Measurements from ENCODE around the gene GLRA1.

Gene GLRA1

DNA sequence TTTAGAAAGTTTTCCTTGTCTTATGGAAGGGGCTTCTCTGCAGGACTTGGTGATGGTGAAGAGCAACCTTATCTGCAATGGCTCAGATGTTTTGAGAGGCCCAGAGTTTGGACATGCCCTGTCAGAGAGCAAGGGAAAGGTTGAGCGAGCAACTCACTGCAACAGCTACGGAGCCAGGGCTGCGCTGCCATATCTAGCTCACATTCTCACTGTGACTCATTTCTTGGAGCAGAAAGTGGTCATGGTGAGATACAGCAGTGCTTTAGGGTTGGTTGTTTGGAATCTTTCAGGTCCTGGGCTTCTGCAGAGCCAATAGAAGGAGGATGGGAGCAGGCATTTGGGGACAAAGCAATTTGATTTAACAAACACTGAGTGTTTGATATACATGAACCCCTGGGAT lies 12.3 kb downstream of the GLRA1 start:
- Histone ChIP-seq H3K27me3 (ENCODE audit: control insufficient read depth, insufficient read depth, low read length) (no peaks in the 10 kb centered on the region), H3K9me3 (ENCODE audit: control insufficient read depth, low read length) (no peaks in the 10 kb centered on the region), H3K4me1 (ENCODE audit: control insufficient read depth, insufficient read depth, low read length) (no peaks in the 10 kb centered on the region), H3K9ac (ENCODE audit: low read length) (no peak overlapping the region), H3K4me3 (ENCODE audit: low read length) (no peak overlapping the region), H3K36me3 (ENCODE audit: control insufficient read depth, insufficient read depth, low read length) (no peaks in the 10 kb centered on the region)

DNA sequence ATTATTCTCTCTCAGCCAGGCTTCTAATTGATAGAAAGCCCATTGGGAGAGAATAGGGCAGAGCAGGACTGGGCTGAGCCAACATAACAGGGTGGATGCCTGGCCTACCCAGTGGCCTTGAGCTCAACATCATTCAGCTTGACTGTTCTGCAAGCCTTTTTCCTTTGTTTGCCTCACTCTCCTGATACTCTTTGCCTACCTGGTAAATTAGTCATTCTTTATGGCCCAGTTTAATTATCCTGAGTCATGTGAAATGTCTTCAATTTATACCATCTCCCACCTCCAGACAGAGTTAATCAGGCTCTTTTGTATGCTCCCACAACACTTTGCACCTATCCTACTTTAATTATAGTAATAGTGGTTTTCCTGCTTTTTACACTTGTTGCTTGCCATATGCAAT lies 13.6 kb downstream of the GLRA1 start:
- Histone ChIP-seq H3K9me3 (ENCODE audit: control insufficient read depth, low read length) (no peaks in the 10 kb centered on the region), H3K36me3 (ENCODE audit: control insufficient read depth, insufficient read depth, low read length) (no peaks in the 10 kb centered on the region), H3K9ac (ENCODE audit: low read length) (no peak overlapping the region), H3K4me1 (ENCODE audit: control insufficient read depth, insufficient read depth, low read length) (no peaks in the 10 kb centered on the region), H3K27me3 (ENCODE audit: control insufficient read depth, insufficient read depth, low read length) (no peaks in the 10 kb centered on the region), H3K4me3 (ENCODE audit: low read length) (no peak overlapping the region)

DNA sequence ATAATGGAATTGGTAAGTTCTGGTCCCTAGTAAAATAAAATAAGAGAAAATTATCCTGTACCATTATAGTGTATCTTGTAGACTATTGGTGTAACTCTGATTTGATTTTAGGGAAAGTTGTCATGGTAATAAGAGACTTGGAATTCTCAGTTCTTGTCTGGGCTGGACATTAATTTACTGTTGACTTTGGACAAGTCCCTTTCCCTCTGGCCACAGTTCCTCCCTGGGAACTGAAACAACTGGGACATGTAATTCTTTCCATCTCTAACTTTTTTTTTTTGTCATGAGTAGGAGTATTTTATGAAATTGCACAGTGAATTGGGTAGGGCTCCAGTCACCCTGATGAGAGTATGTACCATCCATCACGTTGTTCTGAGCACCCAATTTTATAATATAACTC lies 15.0 kb downstream of the GLRA1 start:
- Histone ChIP-seq H3K27me3 (ENCODE audit: control insufficient read depth, insufficient read depth, low read length) (no peaks in the 10 kb centered on the region), H3K9me3 (ENCODE audit: control insufficient read depth, low read length) (no peaks in the 10 kb centered on the region), H3K9ac (ENCODE audit: low read length) (no peak overlapping the region), H3K36me3 (ENCODE audit: control insufficient read depth, insufficient read depth, low read length) (no peaks in the 10 kb centered on the region), H3K4me1 (ENCODE audit: control insufficient read depth, insufficient read depth, low read length) (no peaks in the 10 kb centered on the region), H3K4me3 (ENCODE audit: low read length) (no peak overlapping the region)

DNA sequence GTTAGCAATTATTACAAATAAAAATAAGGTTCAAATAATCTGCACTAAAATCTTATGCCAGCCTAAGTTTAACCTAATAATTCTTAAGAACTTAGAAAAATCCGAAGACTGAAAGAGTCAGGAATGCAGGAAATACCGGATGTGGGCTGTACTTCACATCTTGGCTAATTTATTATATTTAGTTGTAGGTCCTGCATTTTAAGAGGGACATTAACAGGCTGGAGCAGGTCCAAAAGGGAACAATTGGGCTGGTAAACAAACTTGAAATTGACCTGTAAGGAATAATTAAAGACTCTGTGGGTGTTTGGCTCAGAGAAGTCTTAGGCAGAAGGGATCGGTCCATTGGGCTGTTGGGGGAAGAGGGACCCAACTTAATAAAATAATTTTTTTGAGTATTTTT lies 18.4 kb downstream of the GLRA1 start:
- H3K9ac ChIP-seq (ENCODE audit: low read length), result no peak overlapping the region
- no peak overlapping the region for H3K4me3 ChIP-seq (ENCODE audit: low read length)
- H3K27me3 ChIP-seq (ENCODE audit: control insufficient read depth, insufficient read depth, low read length), result no peaks in the 10 kb centered on the region
- no peaks in the 10 kb centered on the region for H3K9me3 ChIP-seq (ENCODE audit: control insufficient read depth, low read length)
- H3K4me1 ChIP-seq (ENCODE audit: control insufficient read depth, insufficient read depth, low read length), result no peaks in the 10 kb centered on the region
- H3K36me3 ChIP-seq (ENCODE audit: control insufficient read depth, insufficient read depth, low read length), result no peaks in the 10 kb centered on the region

DNA sequence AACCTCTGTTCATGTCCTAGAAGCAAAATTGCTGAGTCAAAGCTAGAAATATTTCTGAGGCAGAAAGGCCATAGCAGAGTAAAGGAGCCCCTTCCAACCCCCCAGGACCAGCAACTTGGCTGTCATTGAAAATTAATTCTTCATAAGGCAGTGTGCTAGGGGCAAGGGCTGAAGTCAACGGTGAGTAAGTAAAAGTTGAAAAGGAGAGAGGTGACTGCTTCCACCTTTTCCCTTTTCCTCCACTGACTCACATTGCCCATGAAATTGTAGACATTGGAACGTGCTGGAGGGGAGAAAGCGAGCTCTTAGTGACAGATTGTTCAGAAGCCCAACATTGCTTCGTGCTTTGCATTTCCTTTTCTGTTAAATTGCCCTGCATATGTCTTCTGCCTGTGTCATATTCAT lies 19.1 kb downstream of the GLRA1 start:
- no peaks in the 10 kb centered on the region for H3K27me3 ChIP-seq (ENCODE audit: control insufficient read depth, insufficient read depth, low read length)
- no peak overlapping the region for H3K4me3 ChIP-seq (ENCODE audit: low read length)
- H3K9ac ChIP-seq (ENCODE audit: low read length), result no peak overlapping the region
- H3K4me1 ChIP-seq (ENCODE audit: control insufficient read depth, insufficient read depth, low read length), result no peaks in the 10 kb centered on the region
- H3K9me3 ChIP-seq (ENCODE audit: control insufficient read depth, low read length), result no peaks in the 10 kb centered on the region
- H3K36me3 ChIP-seq (ENCODE audit: control insufficient read depth, insufficient read depth, low read length), result no peaks in the 10 kb centered on the region

DNA sequence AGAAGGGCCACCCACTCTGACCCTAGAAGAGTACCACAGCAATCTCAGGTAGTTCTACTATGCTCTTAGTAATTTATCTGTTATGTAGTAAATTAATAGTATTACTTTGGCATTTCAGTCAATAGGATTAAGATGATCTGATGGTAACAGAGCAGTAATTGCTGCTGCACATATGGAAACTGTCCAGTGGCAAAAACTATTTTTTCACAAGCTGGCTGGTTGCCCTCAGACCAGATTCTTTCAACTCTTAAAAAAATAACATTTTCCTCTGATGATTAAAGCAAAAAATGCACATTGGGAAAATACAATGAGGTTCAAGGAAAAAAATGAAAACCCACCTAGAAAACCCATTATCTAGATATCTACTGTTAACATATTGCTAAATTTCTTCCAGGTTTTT lies 19.7 kb downstream of the GLRA1 start:
- H3K27me3 ChIP-seq (ENCODE audit: control insufficient read depth, insufficient read depth, low read length), result peaks cover 3% of the 10 kb centered on the region
- H3K9ac ChIP-seq (ENCODE audit: low read length), result no peak overlapping the region
- no peaks in the 10 kb centered on the region for H3K4me1 ChIP-seq (ENCODE audit: control insufficient read depth, insufficient read depth, low read length)
- H3K9me3 ChIP-seq (ENCODE audit: control insufficient read depth, low read length), result no peaks in the 10 kb centered on the region
- no peaks in the 10 kb centered on the region for H3K36me3 ChIP-seq (ENCODE audit: control insufficient read depth, insufficient read depth, low read length)
- H3K4me3 ChIP-seq (ENCODE audit: low read length), result no peak overlapping the region

DNA sequence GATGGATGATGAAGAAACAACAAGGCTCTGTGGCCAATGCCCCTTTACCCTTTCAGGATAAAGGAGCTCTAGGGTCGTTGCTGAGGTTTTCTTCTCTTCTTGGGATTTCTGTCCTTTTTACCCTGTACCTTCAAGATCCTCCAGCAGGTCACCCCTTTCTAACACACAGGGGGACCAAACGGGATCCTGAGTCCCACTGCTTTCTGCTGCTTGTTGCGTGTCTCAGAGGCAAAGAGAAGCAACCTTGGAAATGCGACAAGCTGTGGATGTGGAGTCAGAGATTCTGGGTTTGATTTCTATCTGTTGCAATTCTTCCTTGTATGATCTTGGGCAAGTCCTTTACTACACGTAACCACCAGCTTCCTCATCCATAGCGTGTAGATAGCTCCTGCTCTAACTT lies 20.5 kb downstream of the GLRA1 start:
- peaks cover 3% of the 10 kb centered on the region for H3K27me3 ChIP-seq (ENCODE audit: control insufficient read depth, insufficient read depth, low read length)
- H3K36me3 ChIP-seq (ENCODE audit: control insufficient read depth, insufficient read depth, low read length), result no peaks in the 10 kb centered on the region
- no peak overlapping the region for H3K4me3 ChIP-seq (ENCODE audit: low read length)
- no peaks in the 10 kb centered on the region for H3K4me1 ChIP-seq (ENCODE audit: control insufficient read depth, insufficient read depth, low read length)
- no peak overlapping the region for H3K9ac ChIP-seq (ENCODE audit: low read length)
- no peaks in the 10 kb centered on the region for H3K9me3 ChIP-seq (ENCODE audit: control insufficient read depth, low read length)

DNA sequence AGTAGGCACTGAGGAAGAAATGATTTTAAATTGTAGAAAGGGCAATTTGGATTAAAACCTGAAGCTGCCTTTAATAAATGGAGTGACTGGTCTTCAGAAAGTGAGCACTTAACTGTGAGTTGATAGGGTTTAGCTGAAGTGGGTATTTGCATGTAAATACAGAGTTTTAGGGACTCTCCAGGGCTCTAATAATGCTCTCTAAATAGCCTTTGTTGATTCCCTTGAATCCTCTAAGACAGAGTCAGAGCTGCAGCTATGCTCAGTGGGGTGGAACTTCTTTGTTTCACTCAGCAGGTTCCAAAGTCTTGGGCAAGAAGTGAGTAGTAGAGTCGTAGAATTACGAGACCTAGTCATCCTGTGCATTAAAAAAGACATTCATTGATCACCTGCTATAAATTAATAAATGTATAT lies 21.4 kb downstream of the GLRA1 start:
- no peak overlapping the region for H3K9ac ChIP-seq (ENCODE audit: low read length)
- H3K4me1 ChIP-seq (ENCODE audit: control insufficient read depth, insufficient read depth, low read length), result no peaks in the 10 kb centered on the region
- H3K4me3 ChIP-seq (ENCODE audit: low read length), result no peak overlapping the region
- H3K9me3 ChIP-seq (ENCODE audit: control insufficient read depth, low read length), result no peaks in the 10 kb centered on the region
- H3K36me3 ChIP-seq (ENCODE audit: control insufficient read depth, insufficient read depth, low read length), result no peaks in the 10 kb centered on the region
- peaks cover 3% of the 10 kb centered on the region for H3K27me3 ChIP-seq (ENCODE audit: control insufficient read depth, insufficient read depth, low read length)

DNA sequence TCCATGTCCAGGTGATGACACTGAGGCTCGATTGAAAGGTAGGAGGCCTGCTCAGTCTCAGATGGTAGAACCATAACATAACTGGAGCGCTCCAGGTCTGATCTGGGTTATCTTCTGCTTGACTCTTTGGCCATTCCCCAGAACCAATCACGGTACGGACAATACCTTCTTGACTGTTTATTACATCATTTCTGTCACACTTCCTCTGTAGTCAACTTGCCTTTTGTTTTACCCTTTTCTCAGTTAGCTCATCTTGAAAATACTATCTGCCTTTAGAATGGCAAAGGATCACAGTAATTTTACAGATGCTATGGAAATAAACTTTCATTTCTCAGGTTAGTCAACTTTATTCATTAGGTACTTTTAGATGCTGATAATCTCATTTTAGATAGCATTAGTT lies 22.4 kb downstream of the GLRA1 start:
- H3K27me3 ChIP-seq (ENCODE audit: control insufficient read depth, insufficient read depth, low read length), result peaks cover 3% of the 10 kb centered on the region
- no peaks in the 10 kb centered on the region for H3K9me3 ChIP-seq (ENCODE audit: control insufficient read depth, low read length)
- no peaks in the 10 kb centered on the region for H3K4me1 ChIP-seq (ENCODE audit: control insufficient read depth, insufficient read depth, low read length)
- H3K4me3 ChIP-seq (ENCODE audit: low read length), result no peak overlapping the region
- no peaks in the 10 kb centered on the region for H3K36me3 ChIP-seq (ENCODE audit: control insufficient read depth, insufficient read depth, low read length)
- no peak overlapping the region for H3K9ac ChIP-seq (ENCODE audit: low read length)

DNA sequence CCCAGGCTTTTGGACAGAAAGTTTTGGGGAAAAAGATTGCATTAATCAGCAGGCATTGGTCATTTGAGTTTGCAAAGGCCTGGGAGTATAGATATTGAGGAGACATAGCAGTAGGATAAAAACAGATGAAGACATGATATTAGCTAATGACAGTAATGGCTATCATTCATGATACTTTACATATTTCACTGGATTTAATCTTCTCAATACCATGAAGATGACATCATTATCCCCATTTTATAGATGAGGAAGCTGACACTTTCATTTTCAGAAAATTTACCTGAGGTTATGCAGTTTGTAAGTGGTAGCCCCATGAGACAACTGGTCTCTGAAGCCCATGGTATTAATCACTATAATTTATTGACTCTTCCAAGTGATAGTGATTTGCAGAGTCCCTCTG lies 23.0 kb downstream of the GLRA1 start:
- no peak overlapping the region for H3K9ac ChIP-seq (ENCODE audit: low read length)
- no peak overlapping the region for H3K4me3 ChIP-seq (ENCODE audit: low read length)
- peaks cover 3% of the 10 kb centered on the region for H3K27me3 ChIP-seq (ENCODE audit: control insufficient read depth, insufficient read depth, low read length)
- H3K4me1 ChIP-seq (ENCODE audit: control insufficient read depth, insufficient read depth, low read length), result no peaks in the 10 kb centered on the region
- H3K36me3 ChIP-seq (ENCODE audit: control insufficient read depth, insufficient read depth, low read length), result no peaks in the 10 kb centered on the region
- no peaks in the 10 kb centered on the region for H3K9me3 ChIP-seq (ENCODE audit: control insufficient read depth, low read length)

DNA sequence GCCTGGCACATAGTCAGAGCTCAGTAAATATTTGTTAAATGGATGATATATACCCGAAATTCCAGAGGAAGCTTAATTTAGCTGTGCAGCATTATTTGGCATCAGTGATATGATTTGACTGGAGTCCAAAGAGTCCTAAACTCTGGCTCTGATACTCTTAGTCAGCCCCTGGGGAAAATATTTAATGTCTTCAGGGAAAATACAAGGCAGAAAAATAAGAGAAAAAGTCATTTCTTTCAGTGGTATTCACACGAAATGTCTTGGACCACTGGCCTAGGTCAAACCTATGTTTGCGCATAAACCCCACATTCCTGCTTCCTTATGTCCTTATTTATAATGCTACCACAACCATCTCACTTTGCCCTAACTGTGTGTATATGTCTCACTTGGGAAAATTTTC lies 23.8 kb downstream of the GLRA1 start:
- H3K9ac ChIP-seq (ENCODE audit: low read length), result no peak overlapping the region
- no peak overlapping the region for H3K4me3 ChIP-seq (ENCODE audit: low read length)
- no peaks in the 10 kb centered on the region for H3K4me1 ChIP-seq (ENCODE audit: control insufficient read depth, insufficient read depth, low read length)
- peaks cover 3% of the 10 kb centered on the region for H3K27me3 ChIP-seq (ENCODE audit: control insufficient read depth, insufficient read depth, low read length)
- no peaks in the 10 kb centered on the region for H3K9me3 ChIP-seq (ENCODE audit: control insufficient read depth, low read length)
- no peaks in the 10 kb centered on the region for H3K36me3 ChIP-seq (ENCODE audit: control insufficient read depth, insufficient read depth, low read length)

DNA sequence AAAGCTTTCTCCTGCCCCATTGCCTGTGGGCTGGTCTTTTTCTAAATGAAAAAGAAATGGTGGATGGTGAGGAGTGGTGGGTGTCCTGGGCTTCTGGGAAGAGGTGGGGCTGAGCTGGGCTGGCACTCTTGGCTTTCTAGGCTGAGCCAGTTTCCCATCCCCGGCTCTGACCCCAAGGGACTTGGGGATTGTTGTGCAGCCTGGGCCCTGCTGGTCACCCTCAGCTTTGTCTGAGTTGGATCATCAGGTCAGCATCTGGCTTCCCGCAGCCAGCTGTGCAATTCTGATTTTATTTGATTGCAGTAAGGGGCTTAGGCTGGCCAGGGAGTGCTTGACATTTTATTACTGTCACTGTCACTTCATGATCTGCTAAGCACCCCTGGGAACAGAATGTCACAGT lies 25.3 kb downstream of the GLRA1 start:
- H3K9me3 ChIP-seq (ENCODE audit: control insufficient read depth, low read length), result no peaks in the 10 kb centered on the region
- H3K27me3 ChIP-seq (ENCODE audit: control insufficient read depth, insufficient read depth, low read length), result peaks cover 3% of the 10 kb centered on the region
- H3K4me1 ChIP-seq (ENCODE audit: control insufficient read depth, insufficient read depth, low read length), result no peaks in the 10 kb centered on the region
- H3K4me3 ChIP-seq (ENCODE audit: low read length), result no peak overlapping the region
- no peak overlapping the region for H3K9ac ChIP-seq (ENCODE audit: low read length)
- no peaks in the 10 kb centered on the region for H3K36me3 ChIP-seq (ENCODE audit: control insufficient read depth, insufficient read depth, low read length)

DNA sequence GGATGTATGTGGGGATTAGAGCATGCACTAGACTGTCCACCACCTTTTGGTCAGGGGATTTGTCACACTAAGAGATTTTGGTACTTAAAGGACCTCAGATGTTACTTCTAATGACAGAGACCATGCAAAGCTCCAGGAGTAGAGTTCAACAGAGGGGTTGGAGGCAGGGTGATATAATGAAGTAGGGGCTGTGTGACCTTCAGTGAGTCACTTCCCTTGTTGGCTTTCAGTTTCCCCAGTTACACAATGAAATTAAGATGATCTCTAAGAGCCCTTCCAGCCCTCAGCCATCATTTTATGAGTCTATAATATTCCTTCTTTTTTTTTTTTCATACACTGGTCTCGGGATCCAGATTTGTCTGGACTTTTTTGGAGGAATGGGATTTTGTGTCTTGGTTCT lies 26.8 kb downstream of the GLRA1 start:
- H3K27me3 ChIP-seq (ENCODE audit: control insufficient read depth, insufficient read depth, low read length), result peaks cover 3% of the 10 kb centered on the region
- H3K4me1 ChIP-seq (ENCODE audit: control insufficient read depth, insufficient read depth, low read length), result no peaks in the 10 kb centered on the region
- no peaks in the 10 kb centered on the region for H3K9me3 ChIP-seq (ENCODE audit: control insufficient read depth, low read length)
- H3K9ac ChIP-seq (ENCODE audit: low read length), result no peak overlapping the region
- no peak overlapping the region for H3K4me3 ChIP-seq (ENCODE audit: low read length)
- no peaks in the 10 kb centered on the region for H3K36me3 ChIP-seq (ENCODE audit: control insufficient read depth, insufficient read depth, low read length)

Measured in mucosa of stomach (tissue), 1 donor.